Ishikawa (cell line): ENCODE data around the gene CLEC2B.

Experiments used
- CEBPB ChIP-seq: IDR thresholded peaks from 2 replicates; pipeline ENCODE4 v1.6.1; 2012
- CREB1 ChIP-seq: IDR thresholded peaks from 2 replicates; pipeline ENCODE4 v1.6.1; 2012; ENCODE audit warnings: low read depth
- EGR1 ChIP-seq: IDR thresholded peaks from 2 replicates; pipeline ENCODE4 v1.6.1; 2012
- EP300 ChIP-seq: IDR thresholded peaks from 2 replicates; pipeline ENCODE4 v1.6.1; 2012; ENCODE audit warnings: borderline replicate concordance
- FOXM1 ChIP-seq: IDR thresholded peaks from 2 replicates; pipeline ENCODE4 v1.6.1; 2012; ENCODE audit warnings: low read depth, borderline replicate concordance
- MAX ChIP-seq: IDR thresholded peaks from 2 replicates; pipeline ENCODE4 v1.6.1; 2012
- NFIC ChIP-seq: IDR thresholded peaks from 2 replicates; pipeline ENCODE4 v1.6.1; 2012
- RAD21 ChIP-seq: IDR thresholded peaks from 2 replicates; pipeline ENCODE4 v1.6.1; 2012; ENCODE audit warnings: low read depth
- REST ChIP-seq: IDR thresholded peaks from 2 replicates; pipeline ENCODE4 v1.6.1; 2012; ENCODE audit warnings: low read depth, mild to moderate bottlenecking
- TAF1 ChIP-seq: IDR thresholded peaks from 2 replicates; pipeline ENCODE4 v1.6.1; 2012; ENCODE audit warnings: low read depth, mild to moderate bottlenecking
- TCF12 ChIP-seq: IDR thresholded peaks from 2 replicates; pipeline ENCODE4 v1.6.1; 2012; ENCODE audit warnings: low read depth
- TEAD4 ChIP-seq: IDR thresholded peaks from 2 replicates; pipeline ENCODE4 v1.6.1; 2012
- YY1 ChIP-seq: IDR thresholded peaks from 2 replicates; pipeline ENCODE4 v1.6.1; 2012; ENCODE audit warnings: low read depth
- ZBTB7A ChIP-seq: IDR thresholded peaks from 2 replicates; pipeline ENCODE4 v1.6.1; 2012; ENCODE audit warnings: low read depth
- TF ChIP-seq, protein P1 (sequence below): IDR thresholded peaks from 2 replicates; pipeline ENCODE4 v1.6.1; 2012

CLEC2B gene

DNA sequence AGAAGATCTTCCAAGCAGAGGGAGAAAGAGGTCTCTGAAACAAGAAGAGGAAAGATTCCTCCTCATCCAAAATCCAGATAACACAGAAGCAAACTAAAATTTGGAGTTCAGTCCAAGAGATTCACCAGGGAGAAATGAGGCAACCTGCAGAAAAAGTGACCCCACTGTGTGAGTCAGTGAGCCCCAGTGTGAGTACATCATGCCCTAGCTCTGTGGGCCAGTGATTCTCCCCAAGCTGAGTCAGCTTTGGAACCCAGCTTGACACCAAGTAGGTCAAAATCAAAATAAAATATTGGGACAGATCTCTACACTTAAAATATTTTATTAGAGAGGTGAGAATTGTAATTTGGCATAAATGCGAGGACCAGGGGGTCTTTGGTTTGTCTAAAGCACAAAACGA is 17.2 kb downstream of the CLEC2B start:
- TF ChIP-seq MAX, result no peak
- no peak for TF ChIP-seq YY1
- no peak for TF ChIP-seq ZBTB7A
- no peak for TF ChIP-seq TCF12
- TF ChIP-seq TAF1, result no peak
- no peak for TF ChIP-seq CREB1
- no peak for TF ChIP-seq REST
- no peak for TF ChIP-seq CEBPB
- TF ChIP-seq EP300, result no peak
- no peak for TF ChIP-seq TEAD4

DNA sequence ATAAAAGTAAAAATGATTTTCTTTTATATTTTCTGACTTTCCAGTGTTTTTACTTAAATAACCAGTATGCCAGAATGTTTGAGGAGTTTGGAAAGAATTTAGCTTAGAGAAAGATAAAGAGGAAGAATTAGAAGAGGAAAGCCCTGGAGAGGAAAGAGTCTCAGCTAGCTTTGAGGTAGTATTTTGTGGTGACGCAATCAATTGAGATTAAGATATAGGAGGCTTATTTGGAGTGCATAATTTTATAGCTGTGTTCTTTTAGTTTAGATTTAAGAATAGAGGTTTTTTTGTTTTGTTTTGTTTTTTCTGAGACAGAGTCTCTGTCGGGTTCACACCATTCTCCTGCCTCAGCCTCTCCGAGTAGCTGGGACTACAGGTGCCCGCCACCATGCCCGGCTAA is 18.1 kb downstream of the CLEC2B start:
- TF ChIP-seq CREB1 (no peak), FOXM1 (no peak), EP300 (no peak), CEBPB (no peak), TEAD4 (no peak), ZBTB7A (no peak), TAF1 (no peak), EGR1 (no peak), NFIC (no peak)
- TF ChIP-seq, protein P1, sequence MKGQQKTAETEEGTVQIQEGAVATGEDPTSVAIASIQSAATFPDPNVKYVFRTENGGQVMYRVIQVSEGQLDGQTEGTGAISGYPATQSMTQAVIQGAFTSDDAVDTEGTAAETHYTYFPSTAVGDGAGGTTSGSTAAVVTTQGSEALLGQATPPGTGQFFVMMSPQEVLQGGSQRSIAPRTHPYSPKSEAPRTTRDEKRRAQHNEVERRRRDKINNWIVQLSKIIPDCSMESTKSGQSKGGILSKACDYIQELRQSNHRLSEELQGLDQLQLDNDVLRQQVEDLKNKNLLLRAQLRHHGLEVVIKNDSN, result no peak

- no peak for TF ChIP-seq RAD21
- TF ChIP-seq CEBPB, result no peak
- TF ChIP-seq FOXM1, result no peak
- TF ChIP-seq, protein P1, result no peak
- TF ChIP-seq EP300, result no peak
- no peak for TF ChIP-seq TAF1
- TF ChIP-seq TEAD4, result no peak
- TF ChIP-seq REST, result no peak
- TF ChIP-seq YY1, result no peak
- no peak for TF ChIP-seq EGR1
- no peak for TF ChIP-seq NFIC
- no peak for TF ChIP-seq ZBTB7A
- TF ChIP-seq CREB1, result no peak
- no peak for TF ChIP-seq MAX
- no peak for TF ChIP-seq TCF12
These were observed 20.3 kb downstream of the CLEC2B start for GRCh38 chr12:9848899-9849298.

- TF ChIP-seq CEBPB (no peak), CREB1 (no peak), EP300 (no peak), TEAD4 (no peak), FOXM1 (no peak), TCF12 (no peak), YY1 (no peak), RAD21 (no peak), MAX (no peak), NFIC (no peak), REST (no peak), EGR1 (no peak), TAF1 (no peak), ZBTB7A (no peak)
- TF ChIP-seq, protein P1, result no peak
These were observed 25.7 kb downstream of the CLEC2B start for GRCh38 chr12:9843407-9843806.
